ENCODE measurements around the gene PDE8A.

Gene PDE8A

GRCh38 chr15:84981711-84982300 lies at the start of gene PDE8A:
TSS of gene PDE8A (plus strand) at chr15:84981856. CDS start at chr15:84982163, 307 bp downstream.
- DNase-seq (ENCODE audit: low read depth) = no peak

GRCh38 chr15:84934942-84935729 lies 46.5 kb upstream of the PDE8A start:
- no peak for DNase-seq (ENCODE audit: low read depth)

DNA sequence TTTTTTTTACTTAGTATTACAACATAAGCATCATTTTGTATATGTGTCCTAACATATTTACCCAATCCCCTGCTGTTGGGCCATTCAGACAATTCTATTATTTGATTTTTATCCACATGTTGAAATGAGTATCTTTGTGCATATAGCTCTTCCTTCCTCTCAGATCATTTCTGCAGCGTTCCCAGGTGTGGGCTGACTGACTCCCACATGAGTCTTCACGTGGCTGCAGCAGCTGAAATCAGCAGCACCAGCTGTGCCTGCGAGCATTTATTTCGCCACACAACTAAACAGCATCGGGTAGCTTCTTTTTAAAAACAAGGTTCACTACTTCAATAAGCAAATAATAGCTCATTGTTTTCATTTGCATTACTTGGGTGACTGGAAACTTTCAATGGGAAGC lies 44.5 kb upstream of the PDE8A start:
- no peak for DNase-seq (ENCODE audit: low read depth)

GRCh38 chr15:84938726-84939125 lies 42.9 kb upstream of the PDE8A start:
- no peak for DNase-seq (ENCODE audit: low read depth)

GRCh38 chr15:84940399-84940798 lies 41.3 kb upstream of the PDE8A start:
- no peak for DNase-seq (ENCODE audit: low read depth)

DNA sequence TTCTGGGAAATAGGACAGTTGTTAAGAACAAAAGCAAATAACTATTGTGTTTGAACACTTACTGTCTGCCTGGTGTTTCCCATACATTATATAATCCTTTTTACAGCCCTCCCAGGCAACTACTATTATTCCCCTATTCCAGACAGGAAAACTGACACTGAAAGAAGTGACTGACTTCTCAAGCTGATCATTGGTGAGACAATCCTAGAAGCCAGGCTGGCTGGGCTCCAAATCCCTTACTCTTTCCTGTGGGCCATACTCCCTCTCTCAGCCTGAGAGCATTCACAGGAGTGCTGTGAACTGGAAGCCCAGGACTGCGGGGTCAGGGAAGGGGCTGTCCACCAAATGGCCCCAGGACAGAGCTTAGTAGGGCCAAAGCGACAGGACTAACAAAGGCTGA lies 39.2 kb upstream of the PDE8A start:
- no peak for DNase-seq (ENCODE audit: low read depth)

GRCh38 chr15:84944311-84944710 lies 37.3 kb upstream of the PDE8A start:
- no peak for DNase-seq (ENCODE audit: low read depth)

DNA sequence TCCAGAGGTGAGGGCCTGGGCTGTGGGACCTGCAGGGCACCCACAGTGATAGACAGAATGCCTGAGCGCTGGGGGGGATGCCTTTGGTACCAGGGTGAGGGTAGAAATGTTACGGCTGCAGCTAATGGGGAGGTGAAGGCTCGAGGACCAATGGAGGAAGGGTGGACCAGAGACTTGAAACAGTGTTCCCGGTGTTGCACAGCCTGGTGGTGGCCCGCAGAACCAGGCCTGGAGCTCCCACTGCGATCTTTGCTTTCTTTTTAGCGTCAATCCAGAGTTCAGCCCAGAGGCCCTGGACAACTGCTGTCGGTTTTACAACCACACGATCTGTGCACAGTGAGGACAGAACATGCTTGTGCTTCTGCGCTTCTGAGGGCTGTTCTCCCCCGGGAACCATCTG lies 36.8 kb upstream of the PDE8A start:
- no peak for DNase-seq (ENCODE audit: low read depth)

DNA sequence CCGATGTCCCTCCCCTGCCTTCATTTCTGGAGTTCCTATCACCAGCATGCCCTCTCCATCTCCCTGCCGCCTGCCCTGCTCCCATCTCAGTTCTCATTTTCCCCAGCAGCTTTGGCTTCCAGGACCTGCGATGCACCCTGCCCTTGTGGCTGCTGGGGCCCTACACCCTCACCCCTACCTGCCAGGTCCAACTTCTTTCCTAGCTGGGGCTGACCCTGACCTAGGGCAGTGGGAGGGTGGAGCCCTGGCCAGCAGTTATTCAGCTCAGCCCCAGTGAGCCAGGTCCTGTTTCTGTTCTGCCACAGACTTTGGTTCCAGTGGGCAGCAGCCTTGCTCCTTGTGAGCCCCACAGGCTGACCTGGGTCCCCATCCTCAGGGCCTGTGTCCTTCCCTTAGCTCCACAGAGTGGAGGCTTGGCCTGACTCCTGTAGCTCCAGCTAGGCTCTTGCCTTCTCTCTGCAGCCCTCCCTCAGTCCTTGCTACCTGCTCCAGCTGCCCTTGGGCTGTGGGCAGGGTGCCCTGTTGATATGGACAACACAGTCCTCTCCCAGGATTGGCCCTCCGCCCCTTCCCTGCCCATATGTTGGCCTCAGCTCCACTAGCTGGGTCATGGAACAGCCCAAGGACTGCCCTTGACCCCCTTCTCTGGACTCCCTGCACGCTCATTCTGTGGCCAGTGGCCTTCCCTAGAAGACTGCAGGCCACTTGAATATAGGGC lies 34.7 kb upstream of the PDE8A start:
- no peak for DNase-seq (ENCODE audit: low read depth)

DNA sequence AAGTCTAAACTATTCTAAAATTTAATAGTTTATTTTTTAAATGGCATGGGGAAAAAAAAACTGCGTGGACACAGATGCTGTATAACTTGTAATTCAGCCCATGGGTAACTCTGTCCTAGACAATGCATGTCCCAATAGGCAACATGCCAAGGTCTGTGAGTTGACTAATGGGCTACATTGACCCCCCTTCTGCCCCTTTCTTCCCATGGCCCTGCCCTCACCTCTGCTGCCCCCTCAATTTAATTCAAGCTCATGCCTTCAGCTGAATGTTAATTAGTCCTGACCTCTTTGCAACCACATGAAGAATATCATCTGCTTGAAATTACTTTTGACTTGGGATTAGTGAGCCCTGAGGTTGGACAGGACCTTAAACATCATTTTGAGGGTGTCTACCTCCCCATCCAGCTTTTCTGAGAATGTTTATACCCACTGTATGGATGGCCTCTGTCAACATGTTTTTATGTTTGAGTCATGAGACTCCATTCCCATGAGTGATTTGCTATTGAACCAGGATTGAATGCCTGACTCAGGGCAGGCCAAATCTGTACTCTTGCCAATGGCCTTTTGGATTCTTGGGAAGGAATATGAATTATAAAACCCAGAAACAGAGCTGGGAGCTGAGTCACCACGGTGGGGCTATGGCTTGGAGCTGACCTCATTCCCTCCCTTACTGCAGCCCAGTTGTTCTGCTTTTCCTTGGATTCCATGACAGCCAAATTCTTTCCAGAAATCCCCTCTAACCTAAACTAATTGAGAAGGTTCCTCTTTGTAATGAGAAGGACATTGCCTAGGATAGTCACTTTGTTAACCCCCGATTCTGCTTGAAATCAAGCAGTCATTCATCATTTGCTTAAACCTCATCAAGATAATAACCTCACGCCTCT lies 33.5 kb upstream of the PDE8A start:
- peak; percentile 94 for DNase-seq (ENCODE audit: low read depth)

GRCh38 chr15:84949043-84949442 lies 32.6 kb upstream of the PDE8A start:
- DNase-seq (ENCODE audit: low read depth) = peak; percentile 45

DNA sequence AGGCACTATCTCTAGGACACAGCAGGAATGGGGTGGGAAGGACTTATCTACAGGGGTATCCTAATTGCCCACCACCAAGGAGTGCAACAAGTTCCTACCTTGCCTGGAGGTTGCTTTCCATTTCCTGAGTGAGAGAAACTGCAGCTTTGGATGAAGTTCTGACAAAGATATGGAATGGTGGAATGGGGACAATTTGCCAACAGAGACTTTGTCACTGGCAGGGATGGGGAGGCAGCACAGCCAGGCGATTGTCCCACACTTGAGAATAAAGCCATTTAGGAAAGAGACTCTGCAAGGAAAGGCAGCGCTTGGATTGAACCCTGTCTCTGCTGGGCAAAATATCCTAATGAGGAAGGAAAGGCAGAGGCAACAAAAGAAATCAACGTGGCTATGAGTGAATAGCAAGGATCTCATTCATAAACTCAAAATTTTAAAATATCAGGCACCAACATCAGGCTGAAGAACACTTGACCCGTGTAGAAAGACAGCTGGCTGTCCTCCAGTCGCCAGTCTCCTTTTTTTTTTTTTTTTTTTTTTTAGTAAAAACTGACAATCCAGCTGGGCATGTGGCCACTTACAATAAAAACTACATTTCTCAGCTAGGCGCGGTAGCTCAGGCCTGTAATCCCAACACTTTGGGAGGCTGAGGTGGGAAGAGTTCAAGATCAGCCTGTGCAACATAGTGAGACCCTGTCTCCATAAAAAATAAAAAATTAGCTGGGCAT lies 31.6 kb upstream of the PDE8A start:
- DNase-seq (ENCODE audit: low read depth) = no peak

- DNase-seq (ENCODE audit: low read depth) = no peak
Measured at GRCh38 chr15:84950570-84951111, 31.0 kb upstream of the PDE8A start.

GRCh38 chr15:84951736-84952135 lies 29.9 kb upstream of the PDE8A start:
- no peak for DNase-seq (ENCODE audit: low read depth)

DNA sequence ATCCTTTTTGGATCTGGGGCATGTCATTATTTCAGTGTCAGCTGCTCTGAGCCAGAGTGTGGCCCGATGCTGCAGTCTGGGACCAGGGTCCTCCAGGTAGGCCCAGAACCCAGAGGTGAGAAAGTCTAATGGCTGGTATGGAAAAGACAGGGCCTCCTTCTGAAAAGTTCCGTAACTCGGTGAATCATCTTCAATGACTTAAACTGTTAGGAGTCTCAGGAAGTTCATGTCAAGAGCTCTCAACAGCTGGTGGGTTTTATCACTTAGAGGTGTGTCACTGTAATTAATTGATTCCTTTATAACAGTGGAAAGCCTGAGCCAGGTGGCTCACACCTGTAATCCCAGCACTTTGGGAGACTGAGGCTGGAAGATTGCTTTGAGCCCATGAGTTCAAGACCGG lies 28.5 kb upstream of the PDE8A start:
- DNase-seq (ENCODE audit: low read depth) = no peak

GRCh38 chr15:84953726-84954125 lies 27.9 kb upstream of the PDE8A start:
- DNase-seq (ENCODE audit: low read depth) = no peak

- peak; percentile 53 for DNase-seq (ENCODE audit: low read depth)
Measured at GRCh38 chr15:84955089-84955848, 26.4 kb upstream of the PDE8A start.

- no peak for DNase-seq (ENCODE audit: low read depth)
Measured at GRCh38 chr15:84956199-84956598, 25.5 kb upstream of the PDE8A start.

- no peak for DNase-seq (ENCODE audit: low read depth)
Measured at GRCh38 chr15:84960391-84961113, 21.1 kb upstream of the PDE8A start.

- DNase-seq (ENCODE audit: low read depth) = no peak
Measured at GRCh38 chr15:84961114-84961452, 20.6 kb upstream of the PDE8A start.
